GM06990 (cell line): ENCODE measurements around the gene DDX47.

Experiments
- DNase-seq: peaks from one replicate; pipeline ENCODE4 v3.0.0-alpha.2; 2011; ENCODE audit not compliant: insufficient read length; ENCODE audit errors: extremely low read depth
- H3K27me3 ChIP-seq: replicated peaks from 2 replicates; pipeline ENCODE4 v1.6.0; 2011; ENCODE audit warnings: low read length; ENCODE audit not compliant: control insufficient read depth, insufficient read depth
- H3K36me3 ChIP-seq: 2 replicates; pipeline ENCODE4 v1.5.1; 2011; ENCODE audit warnings: low read length; ENCODE audit not compliant: control insufficient read depth, insufficient read depth
- H3K4me3 ChIP-seq: replicated peaks from 2 replicates; pipeline ENCODE4 v1.5.1; 2011; ENCODE audit warnings: low read depth, mild to moderate bottlenecking, control low read depth, low read length
- TF ChIP-seq, protein P1 (sequence below): IDR thresholded peaks from 2 replicates; pipeline ENCODE4 v1.5.1; 2011; ENCODE audit warnings: low read length, control low read depth, mild to moderate bottlenecking, inconsistent platforms; ENCODE audit not compliant: insufficient read depth, poor library complexity, severe bottlenecking

Gene DDX47

DNA sequence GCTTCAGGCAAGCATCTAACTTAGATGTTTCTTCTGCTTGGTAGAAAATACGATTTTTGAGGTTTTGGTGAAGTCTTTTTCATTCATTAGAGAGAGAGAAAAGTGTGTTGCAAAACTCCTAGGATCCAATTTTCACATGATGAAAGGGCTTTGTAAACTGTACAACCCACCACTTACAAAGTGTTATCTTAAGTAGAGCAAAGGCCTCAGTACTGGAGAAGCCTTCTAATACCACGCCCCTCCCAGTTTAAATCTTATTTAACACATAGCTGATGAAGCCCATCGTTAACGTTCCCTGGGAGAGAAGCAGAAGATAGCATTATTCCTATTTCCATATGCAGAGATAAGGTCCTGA lies 26.8 kb upstream of the DDX47 start:
- no peak for DNase-seq
- Histone ChIP-seq H3K4me3 (peak overlapping the region; percentile 76), H3K27me3 (no peaks in the 10 kb centered on the region), H3K36me3 (no peaks in the 10 kb centered on the region)
- TF ChIP-seq, protein P1, sequence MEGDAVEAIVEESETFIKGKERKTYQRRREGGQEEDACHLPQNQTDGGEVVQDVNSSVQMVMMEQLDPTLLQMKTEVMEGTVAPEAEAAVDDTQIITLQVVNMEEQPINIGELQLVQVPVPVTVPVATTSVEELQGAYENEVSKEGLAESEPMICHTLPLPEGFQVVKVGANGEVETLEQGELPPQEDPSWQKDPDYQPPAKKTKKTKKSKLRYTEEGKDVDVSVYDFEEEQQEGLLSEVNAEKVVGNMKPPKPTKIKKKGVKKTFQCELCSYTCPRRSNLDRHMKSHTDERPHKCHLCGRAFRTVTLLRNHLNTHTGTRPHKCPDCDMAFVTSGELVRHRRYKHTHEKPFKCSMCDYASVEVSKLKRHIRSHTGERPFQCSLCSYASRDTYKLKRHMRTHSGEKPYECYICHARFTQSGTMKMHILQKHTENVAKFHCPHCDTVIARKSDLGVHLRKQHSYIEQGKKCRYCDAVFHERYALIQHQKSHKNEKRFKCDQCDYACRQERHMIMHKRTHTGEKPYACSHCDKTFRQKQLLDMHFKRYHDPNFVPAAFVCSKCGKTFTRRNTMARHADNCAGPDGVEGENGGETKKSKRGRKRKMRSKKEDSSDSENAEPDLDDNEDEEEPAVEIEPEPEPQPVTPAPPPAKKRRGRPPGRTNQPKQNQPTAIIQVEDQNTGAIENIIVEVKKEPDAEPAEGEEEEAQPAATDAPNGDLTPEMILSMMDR = no peak

- DNase-seq = peak; percentile 89
- H3K4me3 ChIP-seq = peak overlapping the region; percentile 76
- no peaks in the 10 kb centered on the region for H3K27me3 ChIP-seq
- TF ChIP-seq, protein P1 = no peak
- H3K36me3 ChIP-seq = no peaks in the 10 kb centered on the region
Observed at GRCh38 chr12:12786706-12787601, 26.2 kb upstream of the DDX47 start.

- Histone ChIP-seq H3K4me3 (no peak overlapping the region), H3K36me3 (no peaks in the 10 kb centered on the region), H3K27me3 (no peaks in the 10 kb centered on the region)
- no peak for DNase-seq
- TF ChIP-seq, protein P1 = no peak
Observed at GRCh38 chr12:12788131-12788530, 25.0 kb upstream of the DDX47 start.

GRCh38 chr12:12788675-12789368 lies 24.3 kb upstream of the DDX47 start:
- TF ChIP-seq, protein P1 = peak; percentile 68
- DNase-seq = no peak

DNA sequence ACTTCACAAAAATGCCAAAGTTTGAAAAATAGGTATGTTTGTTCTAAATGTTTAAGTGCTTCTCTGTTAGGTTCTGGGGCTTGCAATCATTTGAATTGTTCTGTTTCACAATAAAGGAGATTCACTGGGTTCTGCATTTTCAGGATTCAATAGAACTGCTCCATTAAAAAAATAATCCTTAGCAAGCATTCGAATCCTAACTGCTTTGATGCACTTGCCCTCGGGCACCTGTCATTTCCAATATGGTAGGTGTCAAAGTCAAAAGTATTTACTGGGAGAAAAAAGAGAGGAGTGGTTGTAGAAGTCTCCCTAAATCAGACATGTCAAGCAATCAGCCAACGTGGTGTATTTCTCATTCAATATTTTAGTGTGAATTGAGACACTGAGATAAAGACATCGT lies 22.2 kb upstream of the DDX47 start:
- Histone ChIP-seq H3K27me3 (no peaks in the 10 kb centered on the region), H3K4me3 (no peak overlapping the region), H3K36me3 (no peaks in the 10 kb centered on the region)
- DNase-seq = no peak
- TF ChIP-seq, protein P1 = no peak

More at GRCh38 chr12:12788675-12789368, 24.3 kb upstream of the DDX47 start:
- no peaks in the 10 kb centered on the region for H3K36me3 ChIP-seq
- H3K4me3 ChIP-seq = no peak overlapping the region
- no peaks in the 10 kb centered on the region for H3K27me3 ChIP-seq
